NCI-H187 (cell line): ENCODE results near the gene RAI1.

Experiments
- DNase-seq, 2 experiments: peaks; one replicate each; lab custom pipeline; 2025; lab: John Stamatoyannopoulos, UW

The RAI1 gene

DNA sequence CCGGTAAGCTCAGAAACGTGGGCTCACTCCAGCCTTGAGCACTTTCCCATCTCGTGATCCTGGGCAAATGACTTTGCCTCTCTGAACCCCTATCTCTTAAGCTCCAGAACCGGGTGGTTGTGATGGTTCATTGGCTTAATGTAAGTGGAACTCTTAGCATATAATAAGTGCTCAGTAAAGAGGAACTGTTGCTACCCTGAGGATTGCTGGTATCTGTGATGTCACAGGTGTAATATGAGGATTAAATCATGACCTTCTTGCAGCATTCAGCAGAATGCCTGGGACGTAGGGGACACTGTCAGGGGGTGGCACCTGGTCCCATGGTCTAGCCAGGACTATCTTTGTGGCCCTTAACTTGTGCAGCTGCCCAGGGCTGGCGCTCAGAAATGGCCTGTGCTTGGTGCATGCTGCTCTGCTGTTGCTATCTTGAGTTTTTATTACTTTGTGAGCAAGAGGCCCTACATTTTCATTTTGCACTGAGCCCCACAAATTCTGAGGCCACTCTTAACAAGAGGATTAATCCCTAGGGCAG, 86.7 kb downstream of the RAI1 start:
- DNase-seq, result no peak

DNA sequence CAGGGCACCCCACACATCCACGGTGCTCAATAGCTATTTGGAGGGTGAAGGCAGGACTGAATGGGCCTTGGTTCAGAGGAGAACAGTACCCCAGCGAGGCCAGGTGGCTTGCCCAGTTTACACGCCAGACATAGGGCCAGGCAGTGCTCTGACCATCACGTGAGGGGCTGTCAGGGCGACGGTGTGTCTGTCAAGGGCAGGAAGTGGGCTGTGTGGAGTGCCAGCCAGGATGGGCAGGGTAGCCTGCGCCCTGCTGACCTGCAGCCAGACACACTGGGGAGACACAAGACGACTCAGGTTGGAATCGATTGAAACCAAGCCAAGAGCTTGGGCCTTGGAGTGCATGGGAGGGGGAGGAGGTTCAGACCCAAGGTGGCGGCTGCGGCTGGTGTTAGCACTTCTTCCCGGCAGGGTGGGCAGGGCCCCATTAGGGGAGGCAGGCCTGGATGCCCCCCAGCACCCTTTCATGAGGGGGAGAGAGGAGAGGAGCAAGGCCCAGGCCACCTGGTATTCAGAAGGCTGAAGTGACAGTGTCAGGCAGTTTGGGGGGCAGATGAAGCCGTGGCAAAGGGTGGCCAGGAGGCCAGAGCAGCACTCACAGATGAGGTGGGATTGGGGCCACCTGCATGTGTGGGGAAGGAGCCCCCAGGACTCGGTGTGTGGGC, 87.3 kb downstream of the RAI1 start:
- DNase-seq, result no peak

DNA sequence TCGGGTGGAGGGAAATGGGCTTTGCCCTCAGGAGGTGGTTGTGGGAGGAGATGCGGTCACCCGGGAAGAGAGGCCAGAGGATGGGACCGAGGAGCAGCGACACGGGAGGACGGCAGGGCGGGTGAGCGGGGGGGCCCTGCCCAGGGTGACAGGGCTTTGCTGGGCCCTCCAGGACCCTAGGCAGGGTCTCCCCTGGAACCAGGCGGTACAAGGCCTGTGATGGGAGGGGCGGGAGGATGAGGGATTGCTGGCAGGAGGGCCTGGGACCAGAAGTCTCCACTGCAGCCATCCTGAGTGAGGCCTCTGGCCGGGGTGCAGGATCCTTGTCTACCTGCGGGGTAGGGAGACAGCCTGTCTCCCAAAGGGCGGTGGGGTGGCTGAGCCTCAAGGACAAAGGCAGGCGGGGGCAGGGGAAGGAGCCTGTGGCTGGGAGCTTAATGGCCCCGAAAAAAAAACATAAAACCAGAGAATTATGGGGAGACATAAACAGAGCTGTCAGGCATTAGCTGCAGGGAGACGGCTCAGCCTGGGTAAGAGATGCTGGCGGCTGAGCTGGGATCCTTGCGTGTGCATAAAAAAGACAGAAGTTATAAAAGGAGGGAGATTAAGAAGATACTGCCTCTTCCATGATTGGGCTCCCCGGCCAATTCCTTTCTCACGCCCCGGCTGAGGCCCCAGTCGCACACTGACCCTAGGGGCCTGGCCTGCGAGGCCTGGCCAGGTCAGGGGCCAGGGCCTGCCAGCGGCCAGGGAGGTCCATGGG, 88.8 kb downstream of the RAI1 start:
- no peak for DNase-seq

DNA sequence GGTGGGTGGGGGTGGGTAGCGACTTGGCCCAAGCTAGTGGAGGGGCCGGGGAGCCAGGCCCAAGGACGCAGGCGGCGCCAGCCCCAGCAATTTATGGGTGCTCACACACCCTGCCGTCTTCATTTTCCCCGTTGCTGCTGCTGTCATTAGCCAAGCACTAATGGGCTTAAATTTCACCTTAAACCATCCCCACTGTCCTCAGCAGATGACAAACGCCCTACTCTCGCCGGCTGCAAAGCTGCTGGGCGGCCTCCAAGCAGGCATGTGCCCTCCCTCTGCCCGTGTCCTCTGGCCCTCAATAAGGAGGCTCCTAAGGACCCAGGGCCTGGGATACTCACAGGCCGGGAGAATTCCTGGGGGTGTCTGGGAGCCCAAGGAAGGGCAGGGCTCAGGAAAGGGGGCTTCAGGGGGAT, 89.4 kb downstream of the RAI1 start:
- no peak for DNase-seq

DNA sequence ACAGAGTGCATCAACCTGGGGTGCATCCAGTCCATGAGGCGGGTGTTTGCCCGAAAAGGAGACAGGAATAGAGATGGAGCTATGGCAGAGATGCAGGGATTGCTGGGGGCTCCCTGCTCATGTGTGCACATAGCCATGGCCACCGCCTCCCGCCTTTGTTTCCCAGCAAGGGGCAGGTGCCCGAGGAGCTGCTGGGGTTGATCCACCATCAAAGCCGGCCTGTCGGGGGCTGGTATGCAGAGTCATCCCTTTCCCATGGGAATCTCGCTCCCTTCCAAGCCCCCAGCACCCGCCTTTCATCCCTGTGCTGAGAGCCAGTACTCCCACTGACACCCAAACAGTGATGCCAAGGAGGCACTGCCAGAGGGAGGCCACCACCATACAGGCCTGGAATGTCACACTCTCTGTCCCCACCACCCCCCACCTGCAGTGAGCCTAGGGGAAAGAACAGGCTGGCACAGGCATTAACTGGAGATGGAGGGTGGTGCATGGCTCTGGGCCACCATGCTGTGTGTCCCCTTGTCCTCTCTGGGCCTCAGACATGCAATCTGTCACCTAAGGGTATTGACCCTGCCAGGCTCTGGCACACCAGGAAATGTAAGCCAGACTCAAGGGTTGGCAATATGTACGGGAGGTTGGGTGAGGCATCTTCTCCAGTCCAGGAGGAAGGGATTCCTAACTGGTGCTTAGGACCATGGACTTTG, 90.4 kb downstream of the RAI1 start:
- no peak for DNase-seq

DNA sequence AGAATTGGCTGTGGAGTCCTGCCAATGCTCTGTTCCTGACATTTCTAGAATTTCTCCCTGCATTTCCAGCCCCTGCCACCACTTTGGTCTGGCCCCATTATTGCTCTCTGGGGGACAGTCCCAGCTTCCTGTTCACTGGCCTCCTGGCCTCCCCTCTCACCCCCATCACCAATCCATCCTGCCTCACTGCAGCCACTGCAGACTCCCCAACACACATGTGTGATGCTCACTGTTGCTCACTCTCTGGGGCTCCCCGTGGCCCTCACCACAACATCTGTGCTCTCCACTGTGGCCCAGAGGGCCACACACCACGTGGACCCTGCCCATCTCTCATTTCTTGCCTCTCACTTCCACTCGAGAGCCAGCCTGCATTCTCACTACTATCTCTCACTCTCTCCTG, 91.0 kb downstream of the RAI1 start:
- DNase-seq, result no peak

DNA sequence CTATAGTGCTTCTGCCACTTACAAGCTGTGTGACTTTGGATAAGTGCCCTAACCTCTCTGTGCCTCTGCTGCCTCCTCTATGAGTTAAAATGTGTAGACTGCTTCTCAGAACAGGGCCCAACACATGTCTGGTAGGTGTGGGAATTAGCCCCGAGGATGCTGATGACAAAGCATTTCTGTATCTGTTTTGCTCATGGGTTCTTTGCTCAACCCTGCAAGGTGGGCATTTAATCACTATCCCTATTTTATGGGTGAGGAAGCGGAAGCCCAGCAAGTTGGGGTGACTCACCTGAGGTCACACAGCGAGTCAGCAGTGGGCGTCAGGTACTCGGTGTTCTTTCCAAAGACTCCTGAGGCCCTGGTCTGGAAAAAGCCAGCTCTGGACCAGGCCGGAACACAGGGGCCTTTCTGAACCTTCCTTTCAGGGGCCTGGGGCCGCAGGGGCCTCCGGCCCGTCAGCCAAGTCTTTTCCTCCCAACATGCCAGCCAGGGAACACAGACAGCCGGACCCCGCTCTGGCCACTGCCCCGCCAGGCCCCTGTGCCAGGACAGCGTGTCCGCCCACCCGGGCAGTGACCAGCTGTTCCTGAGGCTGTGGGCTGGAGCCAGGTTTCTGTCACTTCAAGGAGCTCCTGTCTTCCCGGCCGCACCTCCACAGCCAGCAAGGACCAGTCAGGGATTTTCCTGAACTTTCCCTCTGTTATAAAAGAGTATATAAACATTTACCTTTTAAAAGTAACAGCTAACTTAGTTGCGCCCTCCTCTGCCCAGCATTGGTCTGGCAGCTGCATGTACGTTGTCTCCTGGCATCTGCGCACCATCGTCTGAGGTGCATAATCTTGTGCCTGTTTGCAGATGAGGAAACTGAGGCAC, 93.0 kb downstream of the RAI1 start:
- DNase-seq, result no peak

DNA sequence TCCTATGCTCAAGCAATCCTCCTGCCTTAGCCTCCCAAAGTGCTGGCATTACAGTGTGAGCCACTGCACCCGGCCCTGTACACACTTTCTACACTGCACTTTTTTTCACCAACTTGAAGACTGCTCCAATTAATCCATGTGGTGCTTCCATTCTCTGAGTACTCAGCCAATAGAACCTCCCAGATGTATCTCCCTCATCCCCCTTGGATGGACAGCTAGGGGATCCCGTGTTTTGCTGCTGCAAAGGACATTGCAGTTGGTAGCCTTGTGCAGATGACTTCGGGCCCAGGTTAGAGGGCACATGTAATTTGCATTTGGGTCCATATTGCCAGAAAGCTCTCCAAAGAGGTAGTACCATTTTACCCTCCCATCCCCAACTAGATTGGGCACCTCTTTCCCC, 95.6 kb downstream of the RAI1 start:
- DNase-seq, result no peak

DNA sequence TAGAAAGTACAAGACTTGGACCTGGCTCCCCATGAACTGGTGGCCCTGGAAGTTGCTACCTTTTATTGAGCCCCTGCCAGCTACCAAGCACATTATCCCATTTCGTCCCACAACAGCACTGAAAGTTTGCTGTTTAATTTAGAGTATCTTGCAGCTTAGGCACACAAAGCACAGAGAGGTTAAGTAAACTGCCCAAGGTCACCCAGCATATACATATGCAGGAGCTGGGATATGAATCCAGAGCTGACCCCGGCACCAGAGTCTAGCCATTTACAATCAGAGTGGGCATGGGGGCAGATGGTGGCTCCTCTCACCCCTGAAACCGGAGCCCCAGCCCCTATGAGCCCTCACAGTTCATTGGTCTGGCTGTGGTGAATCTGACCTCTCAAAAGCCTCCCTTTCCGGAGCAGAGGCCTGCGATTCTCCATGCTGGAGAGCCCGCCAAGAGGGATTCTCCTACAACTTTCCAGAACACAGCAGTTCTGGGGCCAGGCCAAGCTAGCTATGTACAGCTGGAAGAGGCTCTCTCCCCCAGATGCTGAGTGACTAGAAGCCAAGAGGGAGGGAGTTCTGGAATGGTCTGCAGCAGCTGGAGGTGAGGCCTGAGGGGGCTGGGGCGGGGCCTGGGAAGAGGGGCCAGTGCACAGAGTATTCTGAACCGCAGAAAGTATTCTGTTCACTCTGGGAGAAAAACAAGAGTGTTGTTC, 97.2 kb downstream of the RAI1 start:
- DNase-seq, result no peak

DNA sequence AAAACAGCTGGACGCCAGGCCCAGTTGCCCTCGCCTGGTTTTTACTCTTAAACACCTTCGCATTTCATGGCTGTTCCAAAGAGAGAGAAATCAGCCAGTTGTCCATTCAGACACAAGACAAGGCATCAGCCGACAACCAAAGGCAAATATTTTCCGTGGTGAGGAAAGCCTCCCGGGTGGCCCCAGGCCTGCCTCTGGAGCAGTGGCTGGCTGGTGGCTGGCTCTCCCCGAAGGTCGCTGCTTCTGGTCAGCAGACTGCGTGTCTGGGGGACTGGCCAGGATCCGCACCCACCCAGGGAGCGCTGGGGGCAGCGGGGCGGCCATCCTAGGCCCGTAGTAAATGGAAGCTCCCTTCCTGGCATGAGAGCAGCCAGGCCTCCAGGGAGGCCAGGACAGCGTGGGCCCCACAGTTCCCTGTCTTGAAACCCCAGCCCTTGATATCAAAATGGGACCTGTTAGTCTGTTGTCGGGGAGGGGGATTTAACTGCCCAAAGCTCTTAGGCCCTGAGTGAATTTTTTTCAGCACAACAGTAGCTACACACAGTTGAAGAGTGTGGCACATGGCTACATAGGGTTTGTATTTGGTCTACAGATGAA, 97.9 kb downstream of the RAI1 start:
- no peak for DNase-seq

DNA sequence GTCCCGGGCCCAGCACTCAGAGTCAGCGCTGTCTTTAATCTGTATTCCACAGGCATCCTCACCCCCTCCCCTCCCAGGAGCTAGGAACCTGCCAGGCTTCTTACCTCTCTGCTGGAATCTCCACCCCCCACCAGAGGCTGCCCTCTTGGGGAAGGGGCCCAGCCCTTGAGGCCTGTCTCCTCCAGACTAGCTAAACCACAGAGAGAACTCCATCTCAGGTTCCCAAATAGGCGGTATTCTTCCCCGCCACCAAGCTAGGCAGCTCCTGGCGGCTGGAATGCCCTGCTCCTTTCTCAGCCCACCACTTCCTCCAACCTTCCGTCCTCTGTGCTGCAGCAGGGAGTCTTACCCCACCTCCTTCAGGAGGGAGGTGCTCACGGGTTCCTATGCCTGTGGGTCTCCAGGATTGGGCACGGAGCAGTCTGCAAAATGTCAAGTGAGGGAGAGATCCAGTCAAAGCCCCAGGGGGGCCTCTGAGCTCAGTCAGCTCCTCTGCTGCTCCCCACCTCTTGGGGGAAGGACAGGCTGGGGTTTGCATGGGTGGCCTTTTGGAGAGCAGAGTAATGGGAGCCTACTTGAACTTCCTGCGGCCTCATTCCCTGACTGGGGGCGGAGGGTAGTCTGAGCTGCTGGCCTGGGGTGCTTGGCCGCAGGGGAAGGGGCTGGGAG, 99.8 kb downstream of the RAI1 start:
- no peak for DNase-seq

DNA sequence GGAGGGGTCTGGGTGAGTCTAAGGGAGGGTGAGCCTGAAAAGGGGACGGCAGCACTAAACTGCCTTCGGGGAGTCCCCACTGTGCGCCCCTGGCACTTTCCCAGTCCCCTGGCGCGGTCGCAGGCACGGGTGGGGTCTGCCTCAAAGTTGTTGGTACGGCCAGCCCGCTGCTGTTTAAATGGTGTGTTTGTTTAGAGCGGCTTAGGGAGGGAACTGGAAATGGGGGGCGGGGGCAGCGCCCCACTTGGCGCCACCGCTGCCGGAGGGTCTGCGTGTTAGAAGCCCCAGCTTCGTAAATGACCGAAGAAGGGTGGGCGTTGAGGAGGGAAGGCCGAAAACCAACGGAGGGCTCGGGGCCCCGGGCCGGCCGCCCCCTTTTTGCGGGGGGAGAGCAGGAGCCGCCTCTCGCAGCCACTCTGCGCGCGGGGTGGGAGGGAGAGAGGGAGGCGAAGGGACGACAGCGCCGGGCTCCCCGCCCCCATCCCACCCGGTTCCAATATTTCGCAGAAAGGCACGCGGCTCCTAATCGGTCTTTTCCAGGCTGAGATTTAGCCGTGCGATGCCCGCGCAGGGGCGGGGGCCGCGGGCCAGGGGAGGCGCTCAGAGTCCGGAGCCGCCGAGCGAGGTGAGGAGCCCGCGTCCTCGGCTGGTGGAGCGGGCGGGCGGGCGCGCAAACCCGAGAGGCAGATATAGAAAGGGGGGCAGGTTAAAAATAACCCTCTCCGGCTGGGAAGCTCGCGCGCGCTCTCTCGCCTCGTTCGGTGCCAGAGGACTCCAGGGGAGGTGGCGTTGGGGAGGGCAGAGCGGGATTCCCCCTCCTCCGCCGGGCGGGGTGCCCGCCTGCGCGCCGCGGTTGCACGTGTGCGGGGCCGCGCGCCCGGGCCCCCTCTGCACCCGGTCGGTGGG, 100.6 kb downstream of the RAI1 start:
- DNase-seq, result peak; percentile 19 to 54

DNA sequence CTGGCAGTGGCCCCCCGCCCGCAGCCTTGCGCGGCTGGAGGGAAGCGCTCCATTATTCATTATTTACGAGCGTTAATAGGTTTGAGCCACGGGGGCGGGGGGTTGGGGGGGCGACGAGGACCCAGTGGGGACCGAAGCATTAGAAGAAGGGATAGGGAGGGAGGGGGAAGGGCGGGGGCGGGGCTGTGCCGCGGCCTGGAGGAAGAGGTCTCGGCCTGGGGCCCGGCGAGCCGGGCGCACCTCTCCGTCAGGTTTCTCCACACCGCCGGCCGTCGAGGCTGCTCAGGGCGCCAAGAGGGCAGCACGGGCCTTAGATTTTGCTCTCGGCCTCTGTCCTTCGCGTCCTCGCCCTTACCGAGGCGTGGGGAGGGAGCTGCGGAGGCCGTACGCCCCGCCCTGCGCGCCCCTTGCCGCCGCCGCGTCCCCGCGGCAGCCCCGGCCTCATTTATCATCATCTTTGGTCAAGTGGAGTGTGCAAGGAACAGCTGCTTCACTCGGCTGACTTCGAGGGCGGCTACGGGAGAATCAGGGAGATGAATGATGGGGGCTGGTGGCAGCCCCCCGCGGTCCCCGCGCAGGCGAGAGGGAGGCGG, 101.4 kb downstream of the RAI1 start:
- DNase-seq, result no peak

DNA sequence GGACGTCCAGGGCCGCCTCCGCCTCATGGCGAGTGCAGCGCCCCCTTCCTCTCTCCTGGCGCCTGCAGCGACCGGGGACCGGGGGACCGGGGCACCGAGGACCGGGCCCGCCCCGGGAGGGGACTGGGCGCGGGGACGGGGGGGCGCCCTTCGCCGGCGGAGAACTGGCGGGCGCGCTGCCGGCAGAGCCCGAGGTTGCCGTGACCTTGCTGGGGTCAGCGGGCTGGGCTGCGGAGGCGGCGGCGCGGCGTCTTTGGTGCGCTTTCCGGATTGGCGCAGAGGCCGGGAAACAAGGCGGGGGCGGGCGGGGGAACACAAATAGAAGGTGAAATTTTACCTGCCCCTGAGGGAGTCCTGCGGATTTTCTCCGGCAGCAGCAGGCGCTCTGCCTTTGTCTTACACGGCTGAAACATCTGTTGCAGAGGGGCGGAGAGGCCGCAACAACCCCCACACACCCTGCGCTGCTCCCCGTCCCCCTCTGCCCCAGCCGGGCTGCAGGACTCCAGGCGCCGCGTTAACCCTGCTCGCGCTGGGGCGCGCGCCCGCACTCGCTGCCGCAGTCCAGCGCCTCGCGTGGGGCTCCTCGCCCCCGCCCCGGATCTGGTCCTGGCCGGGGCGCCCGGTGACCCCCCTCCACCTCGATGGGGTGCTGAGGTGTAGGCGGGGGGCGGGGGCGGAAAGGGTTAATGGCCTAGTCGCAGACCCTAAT, 102.0 kb downstream of the RAI1 start:
- peak; percentile 40 to 72 for DNase-seq

DNA sequence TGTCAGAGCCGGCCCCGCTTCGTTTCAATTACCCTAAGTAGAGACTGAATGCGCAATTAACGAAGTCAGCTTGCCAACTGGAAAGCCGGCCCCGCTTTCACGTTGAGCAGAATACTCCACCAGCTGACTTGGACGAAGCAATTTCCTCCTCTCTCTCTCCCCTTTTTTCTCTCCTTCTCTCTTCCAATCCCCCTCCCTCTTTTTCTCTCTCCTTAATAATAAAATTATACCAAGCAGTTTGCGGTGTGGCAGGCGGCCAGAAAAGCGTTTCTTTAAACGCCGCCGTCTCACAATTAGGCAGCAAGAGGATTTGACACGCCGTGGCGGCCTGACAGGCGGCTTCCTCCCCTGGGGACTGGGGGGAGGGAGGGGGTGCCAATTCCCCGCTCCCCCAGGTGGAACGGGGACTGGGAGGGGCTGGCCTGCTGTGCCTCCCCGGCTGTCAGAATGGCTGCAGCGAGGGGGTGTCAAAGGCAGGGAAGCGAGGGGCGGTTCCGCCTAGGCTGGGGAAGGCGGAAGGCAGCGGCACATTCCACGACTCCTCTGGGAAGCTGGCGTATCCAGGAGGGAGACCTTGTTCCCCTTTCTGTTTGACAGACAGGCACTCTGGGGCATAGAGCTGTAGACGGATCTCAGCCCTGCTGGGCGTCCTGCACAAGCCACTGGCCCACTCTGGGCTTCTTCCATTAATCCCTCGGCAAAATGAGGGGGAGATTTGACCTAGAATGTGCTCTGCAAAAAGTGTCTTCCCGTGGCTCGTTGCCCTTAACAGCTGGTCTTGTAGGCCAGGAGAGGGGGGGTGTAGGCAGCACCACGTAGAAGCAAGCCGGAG, 102.8 kb downstream of the RAI1 start:
- DNase-seq, result peak; percentile 44 to 55

DNA sequence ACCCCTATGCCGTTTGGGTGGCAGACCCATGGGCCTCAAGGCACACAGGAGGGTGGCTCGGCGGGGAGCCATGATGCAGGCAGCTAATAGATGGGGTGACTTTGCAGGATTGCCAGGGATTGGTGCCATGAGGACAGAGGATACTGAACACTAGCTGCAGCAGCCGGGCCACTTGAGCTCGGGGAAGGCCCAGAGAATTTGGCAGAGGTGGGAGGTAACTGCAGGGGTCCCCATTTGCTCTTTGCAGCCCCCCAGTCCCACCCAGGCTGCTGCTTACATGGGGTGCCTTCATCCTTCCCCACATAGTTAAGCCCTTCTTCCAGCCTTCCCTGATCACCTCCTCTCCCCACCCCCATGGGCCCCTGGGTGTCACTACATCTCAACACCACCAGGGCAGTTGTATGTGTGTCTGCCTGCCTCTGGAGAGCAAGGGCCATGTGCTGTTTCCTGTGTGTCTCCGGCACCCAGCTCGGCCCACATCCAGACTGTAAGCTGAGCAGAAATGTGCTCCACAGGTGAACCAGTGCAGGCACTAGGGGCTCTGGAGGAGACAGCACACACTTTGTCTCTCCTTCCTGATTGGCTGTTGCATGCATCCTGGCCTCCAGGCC, 103.5 kb downstream of the RAI1 start:
- no peak for DNase-seq

DNA sequence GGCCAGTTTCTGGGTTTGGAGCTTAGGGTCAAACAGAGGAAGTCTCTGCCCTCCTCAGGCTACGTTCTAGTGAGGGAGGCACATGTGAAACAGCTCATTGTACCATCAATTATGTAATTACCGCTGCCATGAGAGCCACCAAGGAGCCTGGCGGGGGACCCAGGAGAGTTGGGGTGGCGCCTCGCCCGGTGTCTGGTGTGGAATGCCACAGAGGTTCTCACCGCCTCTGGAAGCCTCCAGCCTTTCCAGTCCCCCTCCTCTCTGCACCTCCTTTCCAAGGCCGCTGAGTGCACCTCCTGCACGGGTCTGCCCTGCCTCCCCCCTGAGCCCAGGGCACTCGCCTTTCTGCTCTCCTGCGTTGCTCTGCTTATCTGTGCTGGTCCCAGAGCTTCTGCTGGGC, 104.1 kb downstream of the RAI1 start:
- DNase-seq, result no peak
